C4-2B (cell line): Measurements from ENCODE around the gene PEX5L.

Experiments used
- ZFX ChIP-seq: fragments of 450-650 bp; IDR thresholded peaks from 2 replicates; pipeline ENCODE4 v1.6.1; 2017
- TF ChIP-seq, protein P1 (sequence below): fragments of 450-650 bp; conservative IDR thresholded peaks from 2 replicates; pipeline ENCODE4 v1.5.1; 2017; ENCODE audit warnings: mild to moderate bottlenecking

DNA sequence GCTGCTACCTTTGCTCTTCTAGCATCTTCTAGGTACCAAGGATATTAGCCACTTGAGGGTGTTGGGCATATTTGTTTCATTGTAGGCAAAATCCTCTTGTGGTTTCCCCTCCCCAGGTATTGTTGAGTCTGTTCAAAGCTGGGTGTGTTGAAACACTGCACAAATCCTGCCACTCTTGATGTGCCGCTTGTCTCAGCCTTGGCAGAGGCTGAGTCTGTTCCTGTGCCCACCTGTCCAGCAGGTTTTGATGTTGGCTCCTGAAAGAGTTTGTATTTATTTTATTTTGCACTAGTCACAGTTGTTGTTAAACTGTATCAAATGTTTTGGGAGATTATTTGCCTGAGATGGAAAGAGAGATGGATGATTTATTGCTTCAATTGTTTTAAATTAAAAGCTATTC lies 247.7 kb downstream of the PEX5L start:
- TF ChIP-seq, protein P1, sequence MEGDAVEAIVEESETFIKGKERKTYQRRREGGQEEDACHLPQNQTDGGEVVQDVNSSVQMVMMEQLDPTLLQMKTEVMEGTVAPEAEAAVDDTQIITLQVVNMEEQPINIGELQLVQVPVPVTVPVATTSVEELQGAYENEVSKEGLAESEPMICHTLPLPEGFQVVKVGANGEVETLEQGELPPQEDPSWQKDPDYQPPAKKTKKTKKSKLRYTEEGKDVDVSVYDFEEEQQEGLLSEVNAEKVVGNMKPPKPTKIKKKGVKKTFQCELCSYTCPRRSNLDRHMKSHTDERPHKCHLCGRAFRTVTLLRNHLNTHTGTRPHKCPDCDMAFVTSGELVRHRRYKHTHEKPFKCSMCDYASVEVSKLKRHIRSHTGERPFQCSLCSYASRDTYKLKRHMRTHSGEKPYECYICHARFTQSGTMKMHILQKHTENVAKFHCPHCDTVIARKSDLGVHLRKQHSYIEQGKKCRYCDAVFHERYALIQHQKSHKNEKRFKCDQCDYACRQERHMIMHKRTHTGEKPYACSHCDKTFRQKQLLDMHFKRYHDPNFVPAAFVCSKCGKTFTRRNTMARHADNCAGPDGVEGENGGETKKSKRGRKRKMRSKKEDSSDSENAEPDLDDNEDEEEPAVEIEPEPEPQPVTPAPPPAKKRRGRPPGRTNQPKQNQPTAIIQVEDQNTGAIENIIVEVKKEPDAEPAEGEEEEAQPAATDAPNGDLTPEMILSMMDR: no peak
- no peak for TF ChIP-seq ZFX
